ENCODE measurements around the gene CTNNA2. TPM values are rescaled to one million over a fixed set of nuclear protein-coding genes. Genes with fewer than 3 reads are reported as not detected.
"Not testable (repeated sequence)": the region's sequence is repeated elsewhere in the genome, so short reads cannot be mapped to it uniquely, and the experiment has no call there.

CTNNA2 gene
- total RNA-seq, 1 donor from 2014 or later: not detected

GRCh38 chr2:80132281-80132680 lies 619.4 kb downstream of the CTNNA2 start:
- ATAC-seq (no peak), DNase-seq (ENCODE audit: missing footprints) (no peak)
- intact Hi-C loops (cut with DNase I): no loop called here

GRCh38 chr2:80135001-80135400 lies 622.1 kb downstream of the CTNNA2 start:
- DNase-seq (ENCODE audit: missing footprints) (no peak), ATAC-seq (no peak)
- intact Hi-C loops (cut with DNase I): no loop called here

- no peak for ATAC-seq
- DNase-seq (ENCODE audit: missing footprints): no peak
- intact Hi-C loops (cut with DNase I): no loop called here
Observed at GRCh38 chr2:80136338-80136737, 623.5 kb downstream of the CTNNA2 start.

- intact Hi-C loops (cut with DNase I): no loop called here
- DNase-seq (ENCODE audit: missing footprints) (no peak), ATAC-seq (no peak)
Observed at GRCh38 chr2:80139001-80139400, 626.1 kb downstream of the CTNNA2 start.

- intact Hi-C loops (cut with DNase I): no loop called here
- no peak for DNase-seq (ENCODE audit: missing footprints)
- ATAC-seq: no peak
Observed at GRCh38 chr2:80141007-80141726, 628.3 kb downstream of the CTNNA2 start.

GRCh38 chr2:80145499-80145898 lies 632.6 kb downstream of the CTNNA2 start:
- intact Hi-C loops (cut with DNase I): no loop called here
- DNase-seq (ENCODE audit: missing footprints) (no peak), ATAC-seq (no peak)

GRCh38 chr2:80146757-80147156 lies 633.9 kb downstream of the CTNNA2 start:
- ATAC-seq; intact Hi-C loops (cut with DNase I); DNase-seq (ENCODE audit: missing footprints): not testable (repeated sequence)

- ATAC-seq (no peak), DNase-seq (ENCODE audit: missing footprints) (no peak)
- intact Hi-C loops (cut with DNase I): no loop called here
Observed at GRCh38 chr2:80147690-80148089, 634.8 kb downstream of the CTNNA2 start.

GRCh38 chr2:80148906-80149305 lies 636.1 kb downstream of the CTNNA2 start:
- intact Hi-C loops (cut with DNase I): no loop called here
- ATAC-seq (no peak), DNase-seq (ENCODE audit: missing footprints) (no peak)

- ATAC-seq (no peak), DNase-seq (ENCODE audit: missing footprints) (no peak)
- intact Hi-C loops (cut with DNase I): no loop called here
Observed at GRCh38 chr2:80149991-80150390, 637.1 kb downstream of the CTNNA2 start.

- ATAC-seq (no peak), DNase-seq (ENCODE audit: missing footprints) (no peak)
- intact Hi-C loops (cut with DNase I): no loop called here
Observed at GRCh38 chr2:80151248-80151647, 638.4 kb downstream of the CTNNA2 start.

GRCh38 chr2:80151651-80152050 lies 638.8 kb downstream of the CTNNA2 start:
- intact Hi-C loops (cut with DNase I): no loop called here
- DNase-seq (ENCODE audit: missing footprints) (no peak), ATAC-seq (no peak)

- intact Hi-C loops (cut with DNase I): no loop called here
- DNase-seq (ENCODE audit: missing footprints) (no peak), ATAC-seq (no peak)
Observed at GRCh38 chr2:80153151-80153550, 640.3 kb downstream of the CTNNA2 start.

GRCh38 chr2:80153768-80154167 lies 640.9 kb downstream of the CTNNA2 start:
- DNase-seq (ENCODE audit: missing footprints) (no peak), ATAC-seq (no peak)
- intact Hi-C loops (cut with DNase I): no loop called here

GRCh38 chr2:80154231-80154915 lies 641.5 kb downstream of the CTNNA2 start:
- intact Hi-C loops (cut with DNase I): no loop called here
- no peak for DNase-seq (ENCODE audit: missing footprints)
- no peak for ATAC-seq

- DNase-seq (ENCODE audit: missing footprints) (no peak), ATAC-seq (no peak)
Observed at GRCh38 chr2:80164375-80164774, 651.5 kb downstream of the CTNNA2 start.

GRCh38 chr2:80166483-80167171 lies 653.8 kb downstream of the CTNNA2 start:
- ATAC-seq: no peak

More at GRCh38 chr2:80164375-80164774, 651.5 kb downstream of the CTNNA2 start:
- intact Hi-C loops (cut with DNase I): no loop called here

GRCh38 chr2:80167284-80167808 lies 654.5 kb downstream of the CTNNA2 start:
- intact Hi-C loops (cut with DNase I): no loop called here
- DNase-seq (ENCODE audit: missing footprints) (no peak), ATAC-seq (no peak)

More at GRCh38 chr2:80166483-80167171, 653.8 kb downstream of the CTNNA2 start:
- intact Hi-C loops (cut with DNase I): no loop called here
- DNase-seq (ENCODE audit: missing footprints): no peak

GRCh38 chr2:80168037-80168436 lies 655.2 kb downstream of the CTNNA2 start:
- ATAC-seq: no peak
- intact Hi-C loops (cut with DNase I): no loop called here
- no peak for DNase-seq (ENCODE audit: missing footprints)

GRCh38 chr2:80168801-80169200 lies 656.0 kb downstream of the CTNNA2 start:
- ATAC-seq: no peak
- no peak for DNase-seq (ENCODE audit: missing footprints)
- intact Hi-C loops (cut with DNase I): no loop called here
